Measurements from ENCODE around the gene LHB.
"Not testable (repeated sequence)": the region's sequence is repeated elsewhere in the genome, so short reads cannot be mapped to it uniquely, and the experiment has no call there.

Gene LHB

GRCh38 chr19:49049834-49050233 is 32.9 kb upstream of the LHB start:
- H3K36me3 ChIP-seq (ENCODE audit: insufficient read depth, low read length); H3K9me3 ChIP-seq (ENCODE audit: control insufficient read depth, insufficient read depth, low read length); H3K9ac ChIP-seq (ENCODE audit: low read depth, low read length); H3K4me1 ChIP-seq (ENCODE audit: insufficient read depth, low read length): not testable (repeated sequence)

GRCh38 chr19:49049011-49049410 is 32.1 kb upstream of the LHB start, which contains the start of gene CGB8:
Gene CGB8 (minus strand): TSS chr19:49049111. CDS start chr19:49048739, 372 bp downstream.
- H3K9ac ChIP-seq (ENCODE audit: low read depth, low read length); H3K4me1 ChIP-seq (ENCODE audit: insufficient read depth, low read length); H3K36me3 ChIP-seq (ENCODE audit: insufficient read depth, low read length); H3K9me3 ChIP-seq (ENCODE audit: control insufficient read depth, insufficient read depth, low read length): not testable (repeated sequence)

GRCh38 chr19:49043548-49043947 is 26.7 kb upstream of the LHB start, which contains the start of gene CGB5:
Gene CGB5 (plus strand): TSS chr19:49043848. CDS start chr19:49044210, 362 bp downstream.
- not testable (repeated sequence) for H3K9me3 ChIP-seq (ENCODE audit: control insufficient read depth, insufficient read depth, low read length); H3K9ac ChIP-seq (ENCODE audit: low read depth, low read length); H3K4me1 ChIP-seq (ENCODE audit: insufficient read depth, low read length); H3K36me3 ChIP-seq (ENCODE audit: insufficient read depth, low read length)

DNA sequence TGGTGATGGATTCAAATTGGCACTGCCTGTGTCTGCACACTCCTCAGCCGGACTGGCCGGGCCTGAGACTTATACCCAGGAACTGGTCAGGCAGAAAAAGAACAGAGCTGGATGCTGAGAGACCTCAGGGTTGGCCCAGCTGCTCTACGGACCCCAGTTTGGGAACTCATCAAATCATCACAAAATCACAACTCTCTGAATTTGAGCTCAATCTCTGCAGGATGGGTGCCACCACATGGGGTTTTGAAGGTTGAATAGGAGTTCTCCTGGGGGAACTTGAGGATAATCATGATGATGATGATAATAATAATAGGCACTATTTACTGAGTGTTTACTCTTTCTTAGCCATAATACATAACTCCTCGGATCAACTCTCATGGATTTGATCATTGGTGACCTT is 25.8 kb upstream of the LHB start:
- not testable (repeated sequence) for H3K36me3 ChIP-seq (ENCODE audit: insufficient read depth, low read length); H3K9me3 ChIP-seq (ENCODE audit: control insufficient read depth, insufficient read depth, low read length); H3K4me1 ChIP-seq (ENCODE audit: insufficient read depth, low read length); H3K9ac ChIP-seq (ENCODE audit: low read depth, low read length)

DNA sequence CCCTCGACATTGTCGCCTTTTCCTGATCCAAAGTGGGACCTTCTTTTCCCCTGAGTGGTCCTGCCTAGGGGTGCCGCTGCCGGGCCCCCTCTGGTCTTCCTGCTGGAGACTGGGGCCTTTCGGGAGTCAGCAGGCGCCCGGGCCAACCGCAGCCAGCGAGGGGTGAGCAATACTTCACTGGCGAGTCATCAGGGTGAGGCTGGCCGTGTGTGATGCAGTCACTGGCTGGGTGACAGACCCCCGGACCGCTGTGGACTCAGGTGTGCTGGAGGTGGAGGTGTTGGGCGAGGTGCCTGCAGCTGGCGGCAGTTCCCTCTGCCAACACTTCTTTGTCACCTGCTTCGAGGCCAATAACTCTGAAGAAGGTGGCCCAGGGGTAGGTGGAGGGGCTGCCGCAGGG is 25.3 kb upstream of the LHB start:
- H3K9me3 ChIP-seq (ENCODE audit: control insufficient read depth, insufficient read depth, low read length) = no peaks in the 10 kb centered on the region
- no peak overlapping the region for H3K9ac ChIP-seq (ENCODE audit: low read depth, low read length)
- H3K4me1 ChIP-seq (ENCODE audit: insufficient read depth, low read length) = peaks cover 4% of the 10 kb centered on the region; the same call in 1 of the 2 replicates
- H3K36me3 ChIP-seq (ENCODE audit: insufficient read depth, low read length) = no peaks in the 10 kb centered on the region

DNA sequence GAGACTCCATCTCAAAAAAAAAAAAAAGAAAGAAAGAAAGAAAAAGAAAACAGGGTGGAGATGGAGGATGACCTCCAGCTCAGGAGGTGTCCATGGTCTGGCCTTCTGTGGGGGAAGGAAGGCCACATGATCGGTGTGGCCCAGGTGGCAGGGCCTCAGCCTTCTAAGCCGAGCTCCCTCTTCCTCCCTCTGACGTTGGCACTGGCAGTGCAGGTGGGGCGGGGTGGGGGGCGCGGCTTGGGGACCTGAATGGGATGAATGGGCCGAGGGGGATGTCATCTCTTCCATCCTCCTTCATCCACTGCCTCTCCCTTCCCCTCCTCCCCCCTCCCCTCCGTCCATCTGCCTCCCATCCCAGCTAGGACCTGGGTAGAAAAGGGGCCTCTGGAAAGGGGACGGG is 22.8 kb upstream of the LHB start:
- H3K9ac ChIP-seq (ENCODE audit: low read depth, low read length); H3K4me1 ChIP-seq (ENCODE audit: insufficient read depth, low read length); H3K36me3 ChIP-seq (ENCODE audit: insufficient read depth, low read length); H3K9me3 ChIP-seq (ENCODE audit: control insufficient read depth, insufficient read depth, low read length): not testable (repeated sequence)

DNA sequence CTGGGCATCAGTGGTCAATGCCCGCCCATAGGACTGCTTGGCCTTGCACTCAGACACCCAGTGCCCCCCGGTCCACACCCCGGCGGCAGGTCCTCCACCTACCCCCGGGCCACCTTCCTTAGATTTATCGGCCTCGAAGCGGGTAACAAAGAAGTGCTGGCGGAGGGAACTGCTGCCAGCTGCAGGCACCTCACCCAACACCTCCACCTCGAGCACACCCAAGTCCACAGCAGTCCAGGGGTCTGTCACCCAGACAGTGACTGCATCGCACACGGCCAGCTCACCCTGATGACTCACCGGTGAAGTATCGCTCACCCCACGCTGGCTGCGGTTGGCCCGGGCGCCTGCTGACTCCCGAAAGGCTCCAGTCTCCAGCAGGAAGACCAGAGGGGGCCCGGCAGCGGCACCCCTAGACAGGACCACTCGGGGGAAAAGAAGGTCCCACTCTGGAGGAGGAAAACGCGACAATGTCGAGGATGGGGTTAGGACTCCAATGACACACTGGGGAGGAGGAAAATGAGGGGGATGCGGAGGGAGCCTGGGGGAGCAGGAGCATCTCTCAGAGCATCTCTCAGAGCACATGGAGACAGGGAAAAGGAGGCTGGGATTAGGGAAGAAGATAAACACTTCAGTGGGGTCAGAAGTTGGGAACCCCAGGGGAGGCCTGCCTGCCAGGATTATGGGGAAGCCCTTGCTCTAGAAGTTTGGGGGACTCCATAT is 21.8 kb upstream of the LHB start:
- not testable (repeated sequence) for H3K36me3 ChIP-seq (ENCODE audit: insufficient read depth, low read length); H3K4me1 ChIP-seq (ENCODE audit: insufficient read depth, low read length); H3K9ac ChIP-seq (ENCODE audit: low read depth, low read length); H3K9me3 ChIP-seq (ENCODE audit: control insufficient read depth, insufficient read depth, low read length)

- H3K4me1 ChIP-seq (ENCODE audit: insufficient read depth, low read length); H3K36me3 ChIP-seq (ENCODE audit: insufficient read depth, low read length); H3K9me3 ChIP-seq (ENCODE audit: control insufficient read depth, insufficient read depth, low read length); H3K9ac ChIP-seq (ENCODE audit: low read depth, low read length): not testable (repeated sequence)
Measured at GRCh38 chr19:49038111-49038510, 21.2 kb upstream of the LHB start.

- not testable (repeated sequence) for H3K9me3 ChIP-seq (ENCODE audit: control insufficient read depth, insufficient read depth, low read length); H3K9ac ChIP-seq (ENCODE audit: low read depth, low read length); H3K36me3 ChIP-seq (ENCODE audit: insufficient read depth, low read length); H3K4me1 ChIP-seq (ENCODE audit: insufficient read depth, low read length)
Measured at GRCh38 chr19:49036815-49037214, 19.9 kb upstream of the LHB start, which contains the start of gene CGB1. Gene CGB1 (minus strand): TSS chr19:49036895. CDS start chr19:49036711, 184 bp downstream.

DNA sequence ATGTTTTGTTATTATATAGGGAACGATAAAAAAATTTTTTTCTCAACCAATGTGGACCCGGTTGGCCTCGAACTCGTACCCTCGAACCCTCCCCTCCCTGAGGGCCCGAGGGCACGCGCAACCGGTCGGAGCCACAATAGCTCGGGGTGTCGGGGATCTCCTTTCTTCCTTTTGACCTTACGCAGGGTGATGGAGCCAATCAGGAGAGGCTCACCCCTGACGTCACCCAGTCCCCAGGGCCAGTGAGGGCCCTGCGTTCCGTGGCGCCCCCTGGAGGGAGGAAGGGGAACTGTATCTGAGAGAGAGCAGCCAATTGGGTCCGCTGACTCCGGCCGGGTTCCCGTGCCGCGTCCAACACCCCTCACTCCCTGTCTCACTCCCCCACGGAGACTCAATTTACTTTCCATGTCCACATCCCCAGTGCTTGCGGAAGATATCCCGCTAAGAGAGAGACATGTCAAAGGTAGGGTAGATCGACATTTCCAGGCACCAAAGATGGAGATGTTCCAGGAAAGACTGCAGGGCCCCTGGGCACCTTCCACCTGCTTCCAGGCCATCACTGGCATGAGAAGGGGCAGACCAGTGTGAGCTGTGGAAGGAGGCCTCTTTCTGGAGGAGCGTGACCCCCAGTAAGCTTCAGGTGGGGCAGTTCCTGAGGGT is 14.9 kb upstream of the LHB start, which contains the start of gene CGB2:
CGB2 (plus strand) TSS at position 249 of the 660 bp plus-strand sequence; CDS start at position 455, 206 bp downstream.
- not testable (repeated sequence) for H3K36me3 ChIP-seq (ENCODE audit: insufficient read depth, low read length); H3K4me1 ChIP-seq (ENCODE audit: insufficient read depth, low read length); H3K9ac ChIP-seq (ENCODE audit: low read depth, low read length)

DNA sequence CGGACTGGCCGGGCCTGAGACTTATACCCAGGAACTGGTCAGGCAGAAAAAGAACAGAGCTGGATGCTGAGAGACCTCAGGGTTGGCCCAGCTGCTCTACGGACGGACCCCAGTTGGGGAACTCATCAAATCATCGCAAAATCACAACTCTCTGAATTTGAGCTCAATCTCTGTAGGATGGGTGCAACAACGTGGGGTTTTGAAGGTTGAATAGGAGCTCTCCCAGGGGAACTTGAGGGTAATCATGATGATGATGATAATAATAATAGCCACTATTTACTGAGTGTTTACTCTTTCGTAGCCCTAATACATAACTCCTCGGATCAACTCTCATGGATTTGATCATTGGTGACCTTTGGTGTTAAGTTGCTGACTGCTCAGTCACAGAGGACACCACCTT is 13.4 kb upstream of the LHB start:
- not testable (repeated sequence) for H3K9me3 ChIP-seq (ENCODE audit: control insufficient read depth, insufficient read depth, low read length); H3K4me1 ChIP-seq (ENCODE audit: insufficient read depth, low read length); H3K9ac ChIP-seq (ENCODE audit: low read depth, low read length); H3K36me3 ChIP-seq (ENCODE audit: insufficient read depth, low read length)

More for the DNA sequence above, 14.9 kb upstream of the LHB start, which contains the start of gene CGB2:
- not testable (repeated sequence) for H3K9me3 ChIP-seq (ENCODE audit: control insufficient read depth, insufficient read depth, low read length)

DNA sequence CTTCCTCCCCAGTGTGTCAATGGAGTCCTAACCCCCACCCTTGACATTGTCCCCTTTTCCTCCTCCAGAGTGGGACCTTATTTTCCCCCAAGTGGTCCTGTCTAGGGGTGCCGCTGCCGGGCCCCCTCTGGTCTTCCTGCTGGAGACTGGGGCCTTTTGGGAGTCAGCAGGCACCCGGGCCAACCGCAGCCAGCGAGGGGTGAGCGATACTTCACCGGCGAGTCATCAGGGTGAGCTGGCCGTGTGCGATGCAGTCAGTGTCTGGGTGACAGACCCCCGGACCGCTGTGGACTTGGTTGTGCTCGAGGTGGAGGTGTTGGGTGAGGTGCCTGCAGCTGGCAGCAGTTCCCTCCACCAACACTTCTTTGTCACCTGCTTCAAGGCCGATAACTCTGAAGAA is 12.9 kb upstream of the LHB start:
- H3K4me1 ChIP-seq (ENCODE audit: insufficient read depth, low read length); H3K9ac ChIP-seq (ENCODE audit: low read depth, low read length); H3K36me3 ChIP-seq (ENCODE audit: insufficient read depth, low read length); H3K9me3 ChIP-seq (ENCODE audit: control insufficient read depth, insufficient read depth, low read length): not testable (repeated sequence)

GRCh38 chr19:49028686-49029085 is 11.8 kb upstream of the LHB start:
- not testable (repeated sequence) for H3K9ac ChIP-seq (ENCODE audit: low read depth, low read length); H3K9me3 ChIP-seq (ENCODE audit: control insufficient read depth, insufficient read depth, low read length); H3K36me3 ChIP-seq (ENCODE audit: insufficient read depth, low read length); H3K4me1 ChIP-seq (ENCODE audit: insufficient read depth, low read length)

DNA sequence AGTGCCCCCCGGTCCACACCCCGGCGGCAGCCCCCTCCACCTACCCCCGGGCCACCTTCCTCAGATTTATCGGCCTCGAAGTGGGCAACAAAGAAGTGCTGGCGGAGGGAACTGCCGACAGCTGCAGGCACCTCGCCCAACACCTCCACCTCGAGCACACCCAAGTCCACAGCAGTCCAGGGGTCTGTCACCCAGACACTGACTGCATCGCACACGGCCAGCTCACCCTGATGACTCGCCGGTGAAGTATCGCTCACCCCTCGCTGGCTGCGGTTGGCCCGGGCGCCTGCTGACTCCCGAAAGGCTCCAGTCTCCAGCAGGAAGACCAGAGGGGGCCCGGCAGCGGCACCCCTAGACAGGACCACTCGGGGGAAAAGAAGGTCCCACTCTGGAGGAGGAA is 8.7 kb upstream of the LHB start:
- H3K9ac ChIP-seq (ENCODE audit: low read depth, low read length); H3K36me3 ChIP-seq (ENCODE audit: insufficient read depth, low read length); H3K4me1 ChIP-seq (ENCODE audit: insufficient read depth, low read length); H3K9me3 ChIP-seq (ENCODE audit: control insufficient read depth, insufficient read depth, low read length): not testable (repeated sequence)

DNA sequence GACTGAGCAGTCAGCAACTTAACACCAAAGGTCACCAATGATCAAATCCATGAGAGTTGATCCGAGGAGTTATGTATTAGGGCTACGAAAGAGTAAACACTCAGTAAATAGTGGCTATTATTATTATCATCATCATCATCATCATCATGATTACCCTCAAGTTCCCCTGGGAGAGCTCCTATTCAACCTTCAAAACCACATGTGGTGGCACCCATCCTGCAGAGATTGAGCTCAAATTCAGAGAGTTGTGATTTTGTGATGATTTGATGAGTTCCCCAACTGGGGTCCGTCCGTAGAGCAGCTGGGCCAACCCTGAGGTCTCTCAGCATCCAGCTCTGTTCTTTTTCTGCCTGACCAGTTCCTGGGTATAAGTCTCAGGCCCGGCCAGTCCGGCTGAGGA is 8.2 kb upstream of the LHB start:
- peaks cover 12% of the 10 kb centered on the region; the same call in 1 of the 2 replicates for H3K4me1 ChIP-seq (ENCODE audit: insufficient read depth, low read length)
- H3K9me3 ChIP-seq (ENCODE audit: control insufficient read depth, insufficient read depth, low read length); H3K9ac ChIP-seq (ENCODE audit: low read depth, low read length); H3K36me3 ChIP-seq (ENCODE audit: insufficient read depth, low read length): not testable (repeated sequence)
